SW 1271 (cell line): ENCODE results near the gene OARD1.
"Not testable (repeated sequence)": the region's sequence is repeated elsewhere in the genome, so short reads cannot be mapped to it uniquely, and the experiment has no call there.

ENCODE experiments used
- DNase-seq, 2 experiments: peaks; one replicate each; lab custom pipeline; 2025; lab: John Stamatoyannopoulos, UW

OARD1 gene

DNA sequence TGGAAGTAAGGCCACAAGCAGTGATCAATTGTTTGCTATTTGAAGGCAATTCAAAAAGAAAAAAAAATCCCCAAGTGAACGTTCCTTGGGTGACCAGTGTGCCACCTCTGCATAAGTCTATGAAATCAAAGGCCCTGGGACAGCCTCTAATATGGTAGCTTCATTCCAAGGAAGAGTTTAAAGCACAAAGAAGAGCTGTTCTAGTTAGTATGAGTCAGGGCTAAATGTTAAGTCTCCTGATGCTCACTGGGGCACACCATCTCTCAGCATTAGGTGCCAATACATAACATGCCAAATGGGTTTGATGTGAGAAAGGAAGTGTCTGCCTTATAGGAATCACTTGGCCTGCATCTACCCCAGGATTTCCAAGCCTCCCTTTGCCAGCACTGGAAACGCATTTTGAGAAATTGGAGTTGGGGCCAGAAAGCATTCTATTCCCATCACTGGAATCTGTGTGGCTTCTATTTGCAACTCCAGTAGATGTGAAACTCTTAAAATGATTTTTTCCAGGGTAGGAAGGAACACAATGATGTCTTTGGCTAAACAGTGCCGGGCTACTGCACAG is 46.1 kb downstream of the OARD1 start:
- DNase-seq = no peak

- no peak for DNase-seq
Observed at GRCh38 chr6:41023114-41023513, 49.0 kb downstream of the OARD1 start.

DNA sequence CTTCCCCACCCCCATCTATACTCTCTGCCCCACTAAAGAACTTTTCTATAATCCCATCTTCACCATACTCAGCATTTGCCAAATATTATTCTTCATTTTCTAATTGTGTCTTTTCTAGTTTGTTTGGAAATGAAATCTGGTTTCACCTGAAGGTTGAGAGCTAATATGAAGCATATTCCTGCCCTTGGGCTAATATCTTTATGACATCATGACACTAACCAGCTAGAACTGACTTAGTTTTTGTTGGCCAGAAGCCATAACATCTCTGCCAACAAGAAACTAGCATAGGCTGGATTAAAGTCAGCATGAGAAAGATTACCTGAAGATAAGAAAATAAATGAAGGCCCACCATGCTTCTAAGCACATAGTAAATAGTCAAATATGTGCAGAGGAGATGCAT is 49.9 kb downstream of the OARD1 start:
- no peak for DNase-seq

DNA sequence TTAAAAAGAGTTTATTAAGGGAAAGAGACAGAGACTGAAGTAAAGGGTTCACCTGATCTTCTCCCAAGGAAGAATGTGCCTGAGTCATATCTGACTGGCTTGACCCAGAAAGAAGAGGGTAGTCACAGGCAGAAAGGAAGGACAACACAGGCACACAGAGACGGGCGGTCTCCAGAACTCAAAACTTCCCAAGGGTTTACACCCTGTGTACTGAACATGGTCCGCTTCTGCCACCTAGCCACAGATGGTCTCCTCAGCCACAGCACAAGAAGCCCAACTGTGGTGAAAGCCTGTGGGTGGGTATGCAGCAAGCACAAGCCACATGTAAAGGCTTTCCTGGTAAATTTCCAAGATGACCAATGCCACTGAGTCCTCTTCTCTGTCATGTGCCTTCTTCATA is 50.3 kb downstream of the OARD1 start:
- DNase-seq = no peak

DNA sequence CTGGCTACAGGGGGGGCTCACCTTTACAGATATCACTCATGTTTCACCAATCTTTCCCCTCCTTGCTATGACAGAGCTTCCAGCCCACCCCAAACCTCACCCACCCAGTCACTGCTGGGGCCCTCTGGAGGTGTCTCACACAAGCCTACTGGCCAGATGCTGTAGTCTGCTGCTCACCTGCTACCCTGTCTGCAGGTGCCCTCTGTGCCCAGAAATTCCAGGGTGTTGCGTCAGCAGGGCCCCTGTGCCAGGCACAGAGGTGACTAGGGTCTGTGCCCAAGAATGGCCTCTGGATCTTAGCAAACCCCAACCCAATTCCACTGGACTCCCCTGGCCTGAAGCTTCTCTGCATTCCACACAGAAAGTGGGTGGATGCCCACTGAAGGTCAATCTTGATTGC is 54.5 kb downstream of the OARD1 start:
- no peak for DNase-seq

GRCh38 chr6:41015860-41016259 is 56.3 kb downstream of the OARD1 start:
- DNase-seq = not testable (repeated sequence)

GRCh38 chr6:41014780-41015179 is 57.4 kb downstream of the OARD1 start:
- no peak for DNase-seq
